Measurements from ENCODE around the gene MEF2C. TPM values are rescaled to one million over a fixed set of nuclear protein-coding genes. Genes with fewer than 3 reads are reported as not detected.

The MEF2C gene
- total RNA-seq, 1 experiment from 2014 or later, result 9.9 TPM

GRCh38 chr5:88880201-88880600, 2.8 kb downstream of the MEF2C start:
- no peak for ATAC-seq
- CTCF ChIA-PET, result no interaction called here
- H3K9me3 ChIP-seq (ENCODE audit: control insufficient read depth, insufficient read depth, low read depth, low read length), result no peaks in the 10 kb centered on the region
- in situ Hi-C loops (cut with HindIII; ENCODE audit: low pct_unique_long_range_greater_than_20kb, low sequenced_read_pairs), result no loop called here
- POLR2A ChIA-PET, result no interaction called here
- no peak for TF ChIP-seq POLR2AphosphoS5 (IDR thresholded peaks at IDR 0.05; ENCODE audit: low read depth, low read length)
- H3K27ac ChIP-seq (ENCODE audit: low read length), result peak overlapping the region; percentile 71
- peak overlapping the region in 1 of 2 experiments; percentile 8; a peak in 2 of 4 replicates for H3K4me3 ChIP-seq (ENCODE audit: low read depth in 2 of 2, low read length in 2 of 2)
- intact Hi-C loops (cut with micrococcal nuclease; ENCODE audit: unreplicated experiment), result loop anchor here (5.0 to 10.0 kb wide), 2 partner anchors 53 to 1385 kb away; no protein-coding TSS in a partner anchor
- no peak for DNase-seq (ENCODE audit: low read depth, low spot score)
- no peaks in the 10 kb centered on the region; the same call in 1 of the 2 replicates for H3K36me3 ChIP-seq (ENCODE audit: control insufficient read depth, insufficient read depth, low read length)
- peaks cover 63% of the 10 kb centered on the region for H3K4me1 ChIP-seq (ENCODE audit: control insufficient read depth, insufficient read depth, low read length)
- no TSS peak for BruUV-seq (replicated peaks)
- H3K27me3 ChIP-seq (ENCODE audit: control insufficient read depth, insufficient read depth, low read length), result no peaks in the 10 kb centered on the region

DNA sequence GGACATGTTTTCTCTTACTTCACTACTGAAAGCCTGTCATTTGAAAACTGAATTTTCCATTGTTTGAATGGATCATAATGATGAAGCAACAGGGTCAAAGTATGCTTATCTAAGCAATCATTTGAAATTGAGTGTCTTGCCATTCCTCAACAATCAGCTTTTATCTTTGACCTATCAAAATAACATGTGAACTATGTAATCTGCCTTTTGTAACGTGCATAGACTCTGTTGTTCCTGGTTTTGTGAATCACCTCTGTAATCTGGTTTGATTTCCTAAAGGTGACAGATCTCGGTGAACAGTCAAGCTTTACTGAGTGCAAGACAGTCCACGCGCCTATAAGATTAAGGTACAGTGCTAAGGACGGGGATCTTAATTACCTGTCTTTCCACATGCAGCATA, 3.3 kb downstream of the MEF2C start:
- ChIA-PET POLR2A (no interaction called here), CTCF (no interaction called here)
- BruUV-seq (replicated peaks), result no TSS peak
- in situ Hi-C loops (cut with HindIII; ENCODE audit: low pct_unique_long_range_greater_than_20kb, low sequenced_read_pairs) (no loop called here), intact Hi-C loops (cut with micrococcal nuclease; ENCODE audit: unreplicated experiment) (loop anchor here (5.0 to 10.0 kb wide), 2 partner anchors 52 to 1385 kb away; no protein-coding TSS in a partner anchor)
- Histone ChIP-seq H3K27me3 (ENCODE audit: control insufficient read depth, insufficient read depth, low read length) (no peaks in the 10 kb centered on the region), H3K36me3 (ENCODE audit: control insufficient read depth, insufficient read depth, low read length) (no peaks in the 10 kb centered on the region; the same call in 1 of the 2 replicates), H3K4me1 (ENCODE audit: control insufficient read depth, insufficient read depth, low read length) (peaks cover 63% of the 10 kb centered on the region), H3K9me3 (ENCODE audit: control insufficient read depth, insufficient read depth, low read depth, low read length) (no peaks in the 10 kb centered on the region), H3K4me3 (ENCODE audit: low read depth in 2 of 2, low read length in 2 of 2) (peak overlapping the region; percentile 8 to 19; a peak in 3 of 4 replicates), H3K27ac (ENCODE audit: low read length) (peak overlapping the region; percentile 71)
- ATAC-seq (no peak), DNase-seq (ENCODE audit: low read depth, low spot score) (no peak)
- TF ChIP-seq POLR2AphosphoS5 (IDR thresholded peaks at IDR 0.05; ENCODE audit: low read depth, low read length), result no peak
- TF ChIP-seq, protein P1, sequence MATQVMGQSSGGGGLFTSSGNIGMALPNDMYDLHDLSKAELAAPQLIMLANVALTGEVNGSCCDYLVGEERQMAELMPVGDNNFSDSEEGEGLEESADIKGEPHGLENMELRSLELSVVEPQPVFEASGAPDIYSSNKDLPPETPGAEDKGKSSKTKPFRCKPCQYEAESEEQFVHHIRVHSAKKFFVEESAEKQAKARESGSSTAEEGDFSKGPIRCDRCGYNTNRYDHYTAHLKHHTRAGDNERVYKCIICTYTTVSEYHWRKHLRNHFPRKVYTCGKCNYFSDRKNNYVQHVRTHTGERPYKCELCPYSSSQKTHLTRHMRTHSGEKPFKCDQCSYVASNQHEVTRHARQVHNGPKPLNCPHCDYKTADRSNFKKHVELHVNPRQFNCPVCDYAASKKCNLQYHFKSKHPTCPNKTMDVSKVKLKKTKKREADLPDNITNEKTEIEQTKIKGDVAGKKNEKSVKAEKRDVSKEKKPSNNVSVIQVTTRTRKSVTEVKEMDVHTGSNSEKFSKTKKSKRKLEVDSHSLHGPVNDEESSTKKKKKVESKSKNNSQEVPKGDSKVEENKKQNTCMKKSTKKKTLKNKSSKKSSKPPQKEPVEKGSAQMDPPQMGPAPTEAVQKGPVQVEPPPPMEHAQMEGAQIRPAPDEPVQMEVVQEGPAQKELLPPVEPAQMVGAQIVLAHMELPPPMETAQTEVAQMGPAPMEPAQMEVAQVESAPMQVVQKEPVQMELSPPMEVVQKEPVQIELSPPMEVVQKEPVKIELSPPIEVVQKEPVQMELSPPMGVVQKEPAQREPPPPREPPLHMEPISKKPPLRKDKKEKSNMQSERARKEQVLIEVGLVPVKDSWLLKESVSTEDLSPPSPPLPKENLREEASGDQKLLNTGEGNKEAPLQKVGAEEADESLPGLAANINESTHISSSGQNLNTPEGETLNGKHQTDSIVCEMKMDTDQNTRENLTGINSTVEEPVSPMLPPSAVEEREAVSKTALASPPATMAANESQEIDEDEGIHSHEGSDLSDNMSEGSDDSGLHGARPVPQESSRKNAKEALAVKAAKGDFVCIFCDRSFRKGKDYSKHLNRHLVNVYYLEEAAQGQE (IDR thresholded peaks at IDR 0.05; ENCODE audit: insufficient read depth in 1 of 2, low read depth in 2 of 2, low read length in 1 of 2), result no peak
- TF ChIP-seq TCF7L2 (IDR thresholded peaks at IDR 0.05; ENCODE audit: low read depth, low read length), result no peak
- no peak for TF ChIP-seq SIN3A (IDR thresholded peaks at IDR 0.05; ENCODE audit: borderline replicate concordance, insufficient read depth, low read depth, low read length)
- TF ChIP-seq, protein P2, sequence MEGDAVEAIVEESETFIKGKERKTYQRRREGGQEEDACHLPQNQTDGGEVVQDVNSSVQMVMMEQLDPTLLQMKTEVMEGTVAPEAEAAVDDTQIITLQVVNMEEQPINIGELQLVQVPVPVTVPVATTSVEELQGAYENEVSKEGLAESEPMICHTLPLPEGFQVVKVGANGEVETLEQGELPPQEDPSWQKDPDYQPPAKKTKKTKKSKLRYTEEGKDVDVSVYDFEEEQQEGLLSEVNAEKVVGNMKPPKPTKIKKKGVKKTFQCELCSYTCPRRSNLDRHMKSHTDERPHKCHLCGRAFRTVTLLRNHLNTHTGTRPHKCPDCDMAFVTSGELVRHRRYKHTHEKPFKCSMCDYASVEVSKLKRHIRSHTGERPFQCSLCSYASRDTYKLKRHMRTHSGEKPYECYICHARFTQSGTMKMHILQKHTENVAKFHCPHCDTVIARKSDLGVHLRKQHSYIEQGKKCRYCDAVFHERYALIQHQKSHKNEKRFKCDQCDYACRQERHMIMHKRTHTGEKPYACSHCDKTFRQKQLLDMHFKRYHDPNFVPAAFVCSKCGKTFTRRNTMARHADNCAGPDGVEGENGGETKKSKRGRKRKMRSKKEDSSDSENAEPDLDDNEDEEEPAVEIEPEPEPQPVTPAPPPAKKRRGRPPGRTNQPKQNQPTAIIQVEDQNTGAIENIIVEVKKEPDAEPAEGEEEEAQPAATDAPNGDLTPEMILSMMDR (IDR thresholded peaks at IDR 0.05), result no peak

DNA sequence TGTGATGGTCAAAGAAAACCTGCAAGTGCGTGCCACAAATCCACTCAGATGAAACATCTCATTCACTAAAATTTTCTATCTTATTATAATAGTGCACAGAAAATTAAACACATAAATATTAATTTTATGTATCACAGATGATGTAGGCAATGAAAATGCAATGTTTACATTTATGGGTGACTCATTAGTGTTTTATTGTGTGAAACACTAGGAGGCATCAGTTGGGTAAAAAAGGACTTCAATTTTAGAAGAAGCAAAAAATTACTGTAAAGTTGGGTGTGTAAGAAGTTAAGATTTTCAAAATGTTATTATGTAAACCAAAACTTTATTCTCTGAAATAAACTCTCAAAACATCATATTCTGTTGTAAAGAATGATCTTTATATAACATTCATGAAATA, 4.0 kb downstream of the MEF2C start:
- ATAC-seq, result no peak
- ChIA-PET CTCF (no interaction called here), POLR2A (no interaction called here)
- no peak overlapping the region; the same call in 1 of the 2 replicates for H3K27ac ChIP-seq (ENCODE audit: low read length)
- no peaks in the 10 kb centered on the region; the same call in 1 of the 2 replicates for H3K36me3 ChIP-seq (ENCODE audit: control insufficient read depth, insufficient read depth, low read length)
- intact Hi-C loops (cut with micrococcal nuclease; ENCODE audit: unreplicated experiment) (no loop called here), in situ Hi-C loops (cut with HindIII; ENCODE audit: low pct_unique_long_range_greater_than_20kb, low sequenced_read_pairs) (no loop called here)
- peaks cover 60% of the 10 kb centered on the region for H3K4me1 ChIP-seq (ENCODE audit: control insufficient read depth, insufficient read depth, low read length)
- DNase-seq (ENCODE audit: low read depth, low spot score), result no peak
- no peak overlapping the region for H3K4me3 ChIP-seq (ENCODE audit: low read depth in 2 of 2, low read length in 2 of 2)
- BruUV-seq (replicated peaks), result no TSS peak
- H3K27me3 ChIP-seq (ENCODE audit: control insufficient read depth, insufficient read depth, low read length), result no peaks in the 10 kb centered on the region
- H3K9me3 ChIP-seq (ENCODE audit: control insufficient read depth, insufficient read depth, low read depth, low read length), result no peaks in the 10 kb centered on the region
- no peak for TF ChIP-seq TCF7L2 (IDR thresholded peaks at IDR 0.05; ENCODE audit: low read depth, low read length)
- TF ChIP-seq, protein P1 (IDR thresholded peaks at IDR 0.05; ENCODE audit: insufficient read depth in 1 of 2, low read depth in 2 of 2, low read length in 1 of 2), result no peak
- TF ChIP-seq SIN3A (IDR thresholded peaks at IDR 0.05; ENCODE audit: borderline replicate concordance, insufficient read depth, low read depth, low read length), result no peak
- no peak for TF ChIP-seq POLR2AphosphoS5 (IDR thresholded peaks at IDR 0.05; ENCODE audit: low read depth, low read length)
- TF ChIP-seq, protein P2 (IDR thresholded peaks at IDR 0.05), result no peak
